OCI-LY1 (cell line): ENCODE data around the gene FERMT3.

ENCODE experiments used
- H2AFZ ChIP-seq: fragments of 200-600 bp; sonication (generic), shearing (Covaris generic); 2 replicates; pipeline ENCODE4 v1.6.0; 2014; ENCODE audit warnings: antibody characterized with exemption, mild to moderate bottlenecking, low read length
- H3F3A ChIP-seq: fragments of 200-600 bp; sonication (generic), shearing (Covaris generic); 2 replicates; pipeline ENCODE4 v1.6.0; 2014; ENCODE audit warnings: mild to moderate bottlenecking, antibody characterized with exemption, low read length, moderate library complexity; ENCODE audit not compliant: insufficient read depth
- H3K27ac ChIP-seq: fragments of 200-600 bp; sonication (generic); 2 replicates; pipeline ENCODE4 v1.5.1; 2014; ENCODE audit warnings: low read length, mixed run types, mild to moderate bottlenecking, low read depth; ENCODE audit not compliant: poor library complexity, severe bottlenecking
- H3K27me3 ChIP-seq: fragments of 200-600 bp; sonication (generic); 2 replicates; pipeline ENCODE4 v1.6.0; 2014; ENCODE audit warnings: antibody characterized with exemption, mild to moderate bottlenecking, low read length, moderate library complexity; ENCODE audit not compliant: insufficient read depth
- H3K36me3 ChIP-seq: fragments of 200-600 bp; sonication (generic); 2 replicates; pipeline ENCODE4 v1.6.1; 2014; ENCODE audit warnings: mild to moderate bottlenecking, antibody characterized with exemption, low read length, moderate library complexity, mixed read lengths; ENCODE audit not compliant: insufficient read depth
- H3K4me1 ChIP-seq: fragments of 200-600 bp; sonication (generic); 2 replicates; pipeline ENCODE4 v1.5.1; 2014; ENCODE audit warnings: mild to moderate bottlenecking, low read length, moderate library complexity; ENCODE audit not compliant: insufficient read depth, severe bottlenecking
- H3K4me2 ChIP-seq: fragments of 200-600 bp; sonication (generic), shearing (Covaris generic); 2 replicates; pipeline ENCODE4 v1.6.1; 2014; ENCODE audit warnings: low read length
- H3K4me3 ChIP-seq: fragments of 200-600 bp; sonication (generic); 2 replicates; pipeline ENCODE4 v1.5.1; 2014; ENCODE audit warnings: low read length, low read depth, mild to moderate bottlenecking, mixed read lengths; ENCODE audit not compliant: poor library complexity, severe bottlenecking
- H3K79me2 ChIP-seq: fragments of 200-600 bp; shearing (Covaris generic); 2 replicates; pipeline ENCODE4 v1.6.1; 2016; ENCODE audit warnings: mixed run types, low read length, mixed read lengths; ENCODE audit not compliant: insufficient read depth
- H3K9ac ChIP-seq: fragments of 200-600 bp; sonication (generic), shearing (Covaris generic); 2 replicates; pipeline ENCODE4 v1.6.1; 2014; ENCODE audit warnings: mild to moderate bottlenecking, low read length, mixed read lengths
- H3K9me2 ChIP-seq: fragments of 200-600 bp; sonication (generic), shearing (Covaris generic); 2 replicates; pipeline ENCODE4 v1.6.1; 2014; ENCODE audit warnings: low read depth, mild to moderate bottlenecking, low read length, mixed read lengths
- H3K9me3 ChIP-seq: fragments of 200-600 bp; shearing (Covaris generic); 2 replicates; pipeline ENCODE4 v1.6.1; 2014; ENCODE audit warnings: low read length, mixed read lengths
- H4K20me1 ChIP-seq: fragments of 200-600 bp; sonication (generic), shearing (Covaris generic); 2 replicates; pipeline ENCODE4 v1.6.0; 2016; ENCODE audit warnings: mild to moderate bottlenecking, low read length; ENCODE audit not compliant: insufficient read depth
- EZH2 ChIP-seq: fragments of 200-600 bp; sonication (generic), shearing (Covaris generic); IDR thresholded peaks from 2 replicates; pipeline ENCODE4 v1.8.0; 2017; ENCODE audit warnings: borderline replicate concordance, mixed run types, mild to moderate bottlenecking, antibody characterized with exemption, low read length, moderate library complexity, mixed read lengths
- TF ChIP-seq, protein P1 (sequence below): fragments of 200-600 bp; sonication (generic), shearing (Covaris generic); IDR thresholded peaks from 2 replicates; pipeline ENCODE4 v1.5.1; 2017; ENCODE audit warnings: mild to moderate bottlenecking, antibody characterized with exemption, low read length, moderate library complexity, mixed read lengths

FERMT3 gene

GRCh38 chr11:64165842-64166635, 40.5 kb upstream of the FERMT3 start, which contains the start of gene MACROD1:
TSS of gene MACROD1 (minus strand) at chr11:64166113. CDS start at chr11:64165994, 119 bp downstream.
- peak within 1 kb of the TSS; percentile 81 for H3K4me2 ChIP-seq
- peak within 1 kb of the TSS; percentile 67 for H3K4me3 ChIP-seq
- H3K79me2 ChIP-seq, result no peaks in the 10 kb centered on the region
- H2AFZ ChIP-seq, result no peak within 1 kb of the TSS
- no peaks in the 10 kb centered on the region for H3K9me2 ChIP-seq
- H3K27ac ChIP-seq, result no peak within 1 kb of the TSS
- H4K20me1 ChIP-seq, result no peaks in the 10 kb centered on the region
- no peaks in the 10 kb centered on the region for H3K9me3 ChIP-seq
- no peak for TF ChIP-seq EZH2
- TF ChIP-seq, protein P1, sequence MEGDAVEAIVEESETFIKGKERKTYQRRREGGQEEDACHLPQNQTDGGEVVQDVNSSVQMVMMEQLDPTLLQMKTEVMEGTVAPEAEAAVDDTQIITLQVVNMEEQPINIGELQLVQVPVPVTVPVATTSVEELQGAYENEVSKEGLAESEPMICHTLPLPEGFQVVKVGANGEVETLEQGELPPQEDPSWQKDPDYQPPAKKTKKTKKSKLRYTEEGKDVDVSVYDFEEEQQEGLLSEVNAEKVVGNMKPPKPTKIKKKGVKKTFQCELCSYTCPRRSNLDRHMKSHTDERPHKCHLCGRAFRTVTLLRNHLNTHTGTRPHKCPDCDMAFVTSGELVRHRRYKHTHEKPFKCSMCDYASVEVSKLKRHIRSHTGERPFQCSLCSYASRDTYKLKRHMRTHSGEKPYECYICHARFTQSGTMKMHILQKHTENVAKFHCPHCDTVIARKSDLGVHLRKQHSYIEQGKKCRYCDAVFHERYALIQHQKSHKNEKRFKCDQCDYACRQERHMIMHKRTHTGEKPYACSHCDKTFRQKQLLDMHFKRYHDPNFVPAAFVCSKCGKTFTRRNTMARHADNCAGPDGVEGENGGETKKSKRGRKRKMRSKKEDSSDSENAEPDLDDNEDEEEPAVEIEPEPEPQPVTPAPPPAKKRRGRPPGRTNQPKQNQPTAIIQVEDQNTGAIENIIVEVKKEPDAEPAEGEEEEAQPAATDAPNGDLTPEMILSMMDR, result no peak
- H3K9ac ChIP-seq, result peak within 1 kb of the TSS; percentile 62
- peaks cover 16% of the 10 kb centered on the region; the same call in 1 of the 2 replicates for H3K27me3 ChIP-seq
- no peaks in the 10 kb centered on the region for H3F3A ChIP-seq
- no peaks in the 10 kb centered on the region for H3K36me3 ChIP-seq
- peaks cover 19% of the 10 kb centered on the region for H3K4me1 ChIP-seq

DNA sequence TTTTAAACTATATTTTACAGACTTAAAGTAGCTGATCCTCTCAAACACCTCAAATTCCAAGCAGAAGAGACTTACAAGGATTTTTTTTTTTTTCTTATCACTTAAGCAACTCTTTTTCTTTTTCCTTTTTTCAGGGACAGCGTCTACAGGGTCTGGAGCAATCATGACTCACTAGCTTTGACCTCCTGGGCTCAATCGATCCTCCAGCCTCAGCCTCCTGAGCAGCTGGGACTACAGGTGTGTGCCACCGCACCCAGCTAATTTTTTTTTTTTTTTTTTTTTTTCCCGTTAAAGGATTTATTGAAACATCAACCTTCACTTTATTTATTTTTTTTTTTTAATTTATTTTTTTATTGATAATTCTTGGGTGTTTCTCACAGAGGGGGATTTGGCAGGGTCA, 36.1 kb upstream of the FERMT3 start:
- H3K4me2 ChIP-seq, result no peak overlapping the region
- H3K36me3 ChIP-seq, result no peaks in the 10 kb centered on the region
- TF ChIP-seq EZH2, result no peak
- TF ChIP-seq, protein P1, result no peak
- H3K79me2 ChIP-seq, result no peaks in the 10 kb centered on the region
- H3F3A ChIP-seq, result no peaks in the 10 kb centered on the region
- H3K9me3 ChIP-seq, result peaks cover 5% of the 10 kb centered on the region; the same call in 1 of the 2 replicates
- H3K27me3 ChIP-seq, result no peaks in the 10 kb centered on the region
- H2AFZ ChIP-seq, result no peak overlapping the region
- no peak overlapping the region for H3K9ac ChIP-seq
- H4K20me1 ChIP-seq, result no peaks in the 10 kb centered on the region
- no peak overlapping the region for H3K4me3 ChIP-seq
- H3K9me2 ChIP-seq, result no peaks in the 10 kb centered on the region
- peaks cover 13% of the 10 kb centered on the region for H3K4me1 ChIP-seq
- H3K27ac ChIP-seq, result no peak overlapping the region

GRCh38 chr11:64173616-64174355, 32.7 kb upstream of the FERMT3 start:
- Histone ChIP-seq H3K79me2 (no peaks in the 10 kb centered on the region), H3F3A (no peaks in the 10 kb centered on the region), H3K4me3 (no peak overlapping the region), H4K20me1 (no peaks in the 10 kb centered on the region), H3K27me3 (no peaks in the 10 kb centered on the region), H3K4me1 (no peaks in the 10 kb centered on the region), H3K27ac (no peak overlapping the region), H2AFZ (no peak overlapping the region), H3K9me3 (peaks cover 5% of the 10 kb centered on the region; the same call in 1 of the 2 replicates), H3K9ac (no peak overlapping the region), H3K4me2 (no peak overlapping the region), H3K36me3 (no peaks in the 10 kb centered on the region), H3K9me2 (no peaks in the 10 kb centered on the region)
- TF ChIP-seq, protein P1, result no peak
- TF ChIP-seq EZH2, result no peak
